Kasumi-1 (cell line): Measurements from ENCODE around the gene CEACAM20.
"Not testable (repeated sequence)": the region's sequence is repeated elsewhere in the genome, so short reads cannot be mapped to it uniquely, and the experiment has no call there.

ENCODE experiments used
- DNase-seq, 2 experiments: peaks; one replicate each; lab custom pipeline; 2025; lab: John Stamatoyannopoulos, UW

The CEACAM20 gene

DNA sequence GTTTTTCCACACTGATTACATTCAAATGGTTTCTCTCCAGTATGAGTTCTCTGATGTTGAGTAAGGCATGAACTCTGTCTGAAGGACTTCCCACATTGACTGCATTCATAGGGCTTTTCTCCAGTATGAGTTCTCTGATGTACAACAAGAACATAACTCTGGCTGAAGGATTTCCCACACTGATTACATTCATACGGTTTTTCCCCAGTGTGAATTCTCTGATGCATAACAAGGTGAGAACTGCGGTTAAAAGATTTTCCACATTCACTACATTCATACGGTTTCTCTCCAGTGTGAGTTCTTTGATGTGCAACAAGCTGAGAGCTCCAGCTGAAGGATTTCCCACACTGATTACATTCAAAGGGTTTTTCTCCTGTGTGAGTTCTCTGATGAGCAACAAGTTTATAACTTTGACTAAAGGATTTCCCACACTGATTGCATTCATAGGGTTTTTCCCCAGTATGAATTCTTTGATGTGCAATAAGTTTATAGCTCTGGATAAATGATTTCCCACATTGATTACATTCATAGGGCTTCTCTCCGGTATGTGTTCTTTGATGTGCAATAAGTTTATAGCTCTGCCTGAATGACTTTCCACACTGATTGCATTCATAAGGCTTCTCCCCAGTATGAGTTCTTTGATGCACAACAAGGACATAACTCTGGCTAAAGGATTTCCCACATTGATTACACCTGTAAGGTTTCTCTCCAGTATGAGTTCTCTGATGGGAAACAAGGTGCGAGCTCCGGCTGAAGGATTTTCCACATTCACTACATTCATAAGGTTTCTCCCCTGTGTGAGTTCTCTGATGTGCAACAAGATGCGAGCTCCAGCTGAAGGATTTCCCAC is 52.7 kb downstream of the CEACAM20 start:
- peak in 1 of 2 experiments; percentile 11 for DNase-seq

GRCh38 chr19:44468730-44469129 is 60.7 kb downstream of the CEACAM20 start:
- not testable (repeated sequence) for DNase-seq

DNA sequence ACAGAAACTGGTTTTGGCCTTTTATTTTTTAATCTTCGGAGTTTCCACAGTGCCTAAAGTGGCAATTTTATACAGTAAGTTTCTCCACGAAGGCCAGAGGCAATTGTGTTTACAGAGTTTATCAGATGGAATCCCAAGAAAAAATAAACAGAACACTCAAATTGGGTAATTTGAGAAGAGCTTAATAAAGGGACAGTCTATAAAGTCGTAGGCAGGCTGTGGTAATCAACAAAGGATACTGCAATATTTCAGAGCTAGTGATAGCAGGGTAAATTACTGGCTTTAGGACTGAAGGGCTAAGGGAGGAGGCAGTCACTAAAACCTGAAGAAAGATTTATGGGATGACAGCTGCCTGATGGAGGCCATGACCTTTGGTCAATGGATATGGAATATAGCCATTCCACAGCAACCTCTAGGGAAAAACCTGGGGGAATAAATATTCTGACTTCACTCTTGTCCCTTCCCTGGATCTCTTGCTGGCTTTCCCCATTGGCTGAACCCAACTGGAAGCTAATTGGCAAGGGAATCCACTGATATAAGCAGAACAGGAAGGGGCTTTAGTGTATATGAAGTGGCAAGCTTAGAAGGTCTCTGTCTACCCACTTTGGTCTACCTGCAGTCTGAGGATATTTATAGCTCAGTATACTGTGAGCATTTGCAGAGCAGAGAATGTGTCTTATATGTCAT is 66.7 kb downstream of the CEACAM20 start:
- DNase-seq = not testable (repeated sequence)
